Left lobe of liver (tissue), 2 donors: ENCODE measurements around the gene ZDHHC15. TPM values are rescaled to one million over a fixed set of nuclear protein-coding genes. Genes with fewer than 3 reads are reported as not detected.
"Not testable (repeated sequence)": the region's sequence is repeated elsewhere in the genome, so short reads cannot be mapped to it uniquely, and the experiment has no call there.

Source experiments
- ATAC-seq: fragments of 200-7000 bp; cut with Tn5 transposase; one replicate; pipeline ENCODE4 v1.9.1; 2020; ENCODE audit warnings: mild to moderate bottlenecking, moderate library complexity
- DNase-seq: peaks from one replicate; pipeline ENCODE4 v3.0.0-alpha.2; 2020; ENCODE audit warnings: low spot score
- total RNA-seq: library from RNA; stranded (reverse); gene quantifications from one replicate; pipeline ENCODE4 v1.2.1, GENCODE V29; 2021
- donor health status: DM: no; HTN: no; CAD: no; lungs with moderate emphysema.
- donor health status: DM: no; HTN: yes; CAD: no.

Gene ZDHHC15
- 0.13 TPM for total RNA-seq

GRCh38 chrX:75522565-75523431, at the start of gene ZDHHC15:
ZDHHC15 (minus strand) TSS chrX:75523037; CDS start chrX:75523024, 13 bp downstream.
- ATAC-seq (peak; percentile 34), DNase-seq (no peak)

GRCh38 chrX:75560544-75560943, 37.7 kb upstream of the ZDHHC15 start:
- not testable (repeated sequence) for DNase-seq, ATAC-seq

GRCh38 chrX:75547783-75548182, 24.9 kb upstream of the ZDHHC15 start:
- peak; percentile 43 for DNase-seq
- no peak for ATAC-seq

GRCh38 chrX:75546724-75547511, 24.1 kb upstream of the ZDHHC15 start:
- no peak for DNase-seq
- no peak for ATAC-seq

GRCh38 chrX:75544786-75545185, 21.9 kb upstream of the ZDHHC15 start:
- ATAC-seq = no peak

GRCh38 chrX:75483933-75484332, 38.9 kb downstream of the ZDHHC15 start:
- ATAC-seq (no peak), DNase-seq (no peak)

More at GRCh38 chrX:75544786-75545185, 21.9 kb upstream of the ZDHHC15 start:
- DNase-seq = no peak

GRCh38 chrX:75461780-75462179, 61.1 kb downstream of the ZDHHC15 start:
- ATAC-seq, DNase-seq: not testable (repeated sequence)

GRCh38 chrX:75421688-75422230, 101.1 kb downstream of the ZDHHC15 start:
- ATAC-seq = no peak
- no peak for DNase-seq

GRCh38 chrX:75407153-75407552, 115.7 kb downstream of the ZDHHC15 start:
- ATAC-seq = not testable (repeated sequence)

GRCh38 chrX:75390470-75390869, 132.4 kb downstream of the ZDHHC15 start:
- ATAC-seq = no peak
- no peak for DNase-seq

More at GRCh38 chrX:75407153-75407552, 115.7 kb downstream of the ZDHHC15 start:
- not testable (repeated sequence) for DNase-seq

GRCh38 chrX:75369721-75370120, 153.1 kb downstream of the ZDHHC15 start:
- ATAC-seq = no peak
- no peak for DNase-seq

GRCh38 chrX:75366861-75367260, 156.0 kb downstream of the ZDHHC15 start:
- DNase-seq (no peak), ATAC-seq (no peak)

- no peak for ATAC-seq
- no peak for DNase-seq
Measured at GRCh38 chrX:75365243-75365975, 157.4 kb downstream of the ZDHHC15 start.

GRCh38 chrX:75361788-75362187, 161.0 kb downstream of the ZDHHC15 start:
- DNase-seq = no peak
- no peak for ATAC-seq

- not testable (repeated sequence) for ATAC-seq, DNase-seq
Measured at GRCh38 chrX:75348601-75349000, 174.2 kb downstream of the ZDHHC15 start.

- ATAC-seq = no peak
Measured at GRCh38 chrX:75337525-75337924, 185.3 kb downstream of the ZDHHC15 start.

GRCh38 chrX:75335127-75335458, 187.7 kb downstream of the ZDHHC15 start:
- no peak for DNase-seq
- ATAC-seq = no peak

More at GRCh38 chrX:75337525-75337924, 185.3 kb downstream of the ZDHHC15 start:
- DNase-seq = no peak

- not testable (repeated sequence) for DNase-seq, ATAC-seq
Measured at GRCh38 chrX:75334407-75335126, 188.3 kb downstream of the ZDHHC15 start.

- DNase-seq = no peak
- no peak for ATAC-seq
Measured at GRCh38 chrX:75327607-75328006, 195.2 kb downstream of the ZDHHC15 start.
